ENCODE data around the gene SYDE2. TPM values are rescaled to one million over a fixed set of nuclear protein-coding genes. Genes with fewer than 3 reads are reported as not detected.

Gene SYDE2
- total and polyA plus RNA-seq, 8 donors, result 0.75 to 45.3 (median 14.4) TPM

- intact Hi-C loops (cut with DNase I; ENCODE audit: low total_unique reads), result no loop called here
- Histone ChIP-seq H3K4me1 (no peaks in the 10 kb centered on the region), H3K27ac (no peak overlapping the region), H3K9me3 (no peaks in the 10 kb centered on the region), H3K4me3 (no peak overlapping the region), H3K27me3 (no peaks in the 10 kb centered on the region), H3K36me3 (no peaks in the 10 kb centered on the region)
- 82 to 91% (median 87%) methylated on average over 2 of the region's 2 CpGs for WGBS, 5 donors
- TF ChIP-seq POLR2A (IDR thresholded peaks at IDR 0.05) (no peak), POLR2AphosphoS5 (IDR thresholded peaks at IDR 0.05) (no peak), EP300 (IDR thresholded peaks at IDR 0.05) (no peak)
- TF ChIP-seq, protein P1, sequence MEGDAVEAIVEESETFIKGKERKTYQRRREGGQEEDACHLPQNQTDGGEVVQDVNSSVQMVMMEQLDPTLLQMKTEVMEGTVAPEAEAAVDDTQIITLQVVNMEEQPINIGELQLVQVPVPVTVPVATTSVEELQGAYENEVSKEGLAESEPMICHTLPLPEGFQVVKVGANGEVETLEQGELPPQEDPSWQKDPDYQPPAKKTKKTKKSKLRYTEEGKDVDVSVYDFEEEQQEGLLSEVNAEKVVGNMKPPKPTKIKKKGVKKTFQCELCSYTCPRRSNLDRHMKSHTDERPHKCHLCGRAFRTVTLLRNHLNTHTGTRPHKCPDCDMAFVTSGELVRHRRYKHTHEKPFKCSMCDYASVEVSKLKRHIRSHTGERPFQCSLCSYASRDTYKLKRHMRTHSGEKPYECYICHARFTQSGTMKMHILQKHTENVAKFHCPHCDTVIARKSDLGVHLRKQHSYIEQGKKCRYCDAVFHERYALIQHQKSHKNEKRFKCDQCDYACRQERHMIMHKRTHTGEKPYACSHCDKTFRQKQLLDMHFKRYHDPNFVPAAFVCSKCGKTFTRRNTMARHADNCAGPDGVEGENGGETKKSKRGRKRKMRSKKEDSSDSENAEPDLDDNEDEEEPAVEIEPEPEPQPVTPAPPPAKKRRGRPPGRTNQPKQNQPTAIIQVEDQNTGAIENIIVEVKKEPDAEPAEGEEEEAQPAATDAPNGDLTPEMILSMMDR (IDR thresholded peaks at IDR 0.05), result no peak
- DNase-seq, result no peak
Measured at GRCh38 chr1:85115933-85116332, 84.9 kb downstream of the SYDE2 start.

- H3K27ac ChIP-seq, result no peak overlapping the region
- H3K27me3 ChIP-seq, result no peaks in the 10 kb centered on the region
- DNase-seq, result no peak
- H3K36me3 ChIP-seq, result no peaks in the 10 kb centered on the region
- TF ChIP-seq, protein P1 (IDR thresholded peaks at IDR 0.05), result no peak
- TF ChIP-seq POLR2AphosphoS5 (IDR thresholded peaks at IDR 0.05), result no peak
- no peak for TF ChIP-seq POLR2A (IDR thresholded peaks at IDR 0.05)
- TF ChIP-seq EP300 (IDR thresholded peaks at IDR 0.05), result no peak
- H3K9me3 ChIP-seq, result no peaks in the 10 kb centered on the region
- intact Hi-C loops (cut with DNase I; ENCODE audit: low total_unique reads), result no loop called here
- no peak overlapping the region for H3K4me3 ChIP-seq
- no peaks in the 10 kb centered on the region for H3K4me1 ChIP-seq
- 62 to 82% (median 74%) methylated on average over 1 of the region's 1 CpG for WGBS, 5 donors
Measured at GRCh38 chr1:85111695-85112094, 89.1 kb downstream of the SYDE2 start.

DNA sequence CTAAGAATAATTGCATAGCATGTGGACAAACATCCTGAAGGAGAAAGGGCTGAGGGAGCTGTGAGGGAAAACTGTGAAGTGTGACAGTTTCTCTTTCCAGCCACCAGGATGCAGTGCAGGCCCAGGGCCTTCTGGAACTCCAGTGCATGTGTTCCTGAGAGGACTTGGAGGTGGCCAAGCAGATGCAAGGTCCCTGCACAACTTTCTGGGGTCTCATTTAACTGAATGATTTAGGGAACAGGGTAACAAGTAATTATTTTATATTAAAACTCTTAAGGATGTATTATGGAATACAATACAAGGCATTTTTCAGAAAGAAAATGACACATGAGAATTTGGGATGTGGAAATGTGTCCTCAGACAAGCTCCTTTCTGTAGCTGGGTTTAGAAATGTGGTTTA, 91.3 kb downstream of the SYDE2 start:
- Histone ChIP-seq H3K36me3 (no peaks in the 10 kb centered on the region), H3K27me3 (no peaks in the 10 kb centered on the region), H3K9me3 (no peaks in the 10 kb centered on the region), H3K27ac (no peak overlapping the region), H3K4me1 (no peaks in the 10 kb centered on the region), H3K4me3 (no peak overlapping the region)
- peak; percentile 67 to 88 for DNase-seq
- no peak for TF ChIP-seq POLR2A (IDR thresholded peaks at IDR 0.05)
- TF ChIP-seq, protein P1 (IDR thresholded peaks at IDR 0.05), result peak in 5 of 7 experiments; percentile 68 to 85 (median 80)
- peak in 1 of 3 donors; percentile 36 for TF ChIP-seq POLR2AphosphoS5 (IDR thresholded peaks at IDR 0.05)
- intact Hi-C loops (cut with DNase I; ENCODE audit: low total_unique reads), result loop anchor here (5.0 kb wide), 1 partner anchor 143 kb away; no protein-coding TSS in a partner anchor

Small RNA genes within 50 kb of the gene (small RNA-seq; reads per million reads assigned to genes)
- 0 reads per million in 4 donors for gene MIR4423

Other genes starting within 250 kb of the SYDE2 start
- gene MCOLN2, start 203.9 kb downstream of the SYDE2 start, total RNA-seq, result 10 to 100 TPM in 1 of 5 donors, 1 to 10 TPM in 2, not detected in 2; 1.7 to 27.2 (median 2.2) TPM
- gene MCOLN2, start 203.9 kb downstream of the SYDE2 start, polyA plus RNA-seq, result 1 to 10 TPM in 2 of 3 donors, under 1 TPM in 1; 0.50 to 2.0 (median 1.7) TPM
- gene MCOLN3, start 152.5 kb downstream of the SYDE2 start, total RNA-seq, result 1 to 10 TPM in 2 of 5 donors, under 1 TPM in 1, not detected in 2; 0.89 to 7.3 (median 2.6) TPM
- gene MCOLN3, start 152.5 kb downstream of the SYDE2 start, polyA plus RNA-seq, result 1 to 10 TPM in 2 of 3 donors, under 1 TPM in 1; 1.00 to 1.4 (median 1.4) TPM
- 10 to 100 TPM in 3 of 5 donors, 1 to 10 TPM in 2; 5.8 to 39.3 (median 23.5) TPM for gene C1orf52, start 58.6 kb upstream of the SYDE2 start, total RNA-seq
- 10 to 100 TPM; 11.1 to 16.8 (median 11.9) TPM for gene C1orf52, start 58.6 kb upstream of the SYDE2 start, polyA plus RNA-seq
- 10 to 100 TPM in 4 of 5 donors, 1 to 10 TPM in 1; 6.1 to 42.7 (median 38.5) TPM for gene BCL10, start 75.6 kb upstream of the SYDE2 start, total RNA-seq
- 10 to 100 TPM in 1 of 3 donors, 1 to 10 TPM in 2; 8.1 to 23.4 (median 9.9) TPM for gene BCL10, start 75.6 kb upstream of the SYDE2 start, polyA plus RNA-seq

Data from stomach (tissue), 9 donors.